Keratinocyte (primary cell): ENCODE data around the gene ARHGEF2.

Experiments used
- CTCF ChIP-seq, 3 experiments: IDR thresholded peaks in 1 of 3; conservative IDR thresholded peaks in 1 of 3; optimal IDR thresholded peaks in 1 of 3; 2 replicates in 2 of 3; 3 replicates in 1 of 3; pipeline versions ENCODE3 to v1.5.1; 2011; ENCODE audit warnings: low read length in 3 of 3, mild to moderate bottlenecking in 3 of 3, moderate library complexity in 2 of 3, control low read depth in 1 of 3, inconsistent platforms in 1 of 3; ENCODE audit not compliant: insufficient read depth in 2 of 3; ENCODE audit errors: extremely low read depth in 1 of 3
- EZH2 ChIP-seq: IDR thresholded peaks from one replicate; pipeline ENCODE4 v1.6.1; 2012; ENCODE audit warnings: inconsistent platforms, mild to moderate bottlenecking, low read length, moderate library complexity

- TF ChIP-seq CTCF (optimal IDR thresholded peaks at IDR 0.05 in 1 of 3, IDR thresholded peaks at IDR 0.05 in 1 of 3, conservative IDR thresholded peaks at IDR 0.05 in 1 of 3; ENCODE audit: extremely low read depth in 1 of 3, insufficient read depth in 2 of 3, low read length in 3 of 3) (no peak), EZH2 (no peak)
Measured at GRCh38 chr1:155996166-155996565, 17.8 kb upstream of the ARHGEF2 start.
